Kidney (tissue), 14 donors: ENCODE measurements around the gene ZNF622. TPM values are rescaled to one million over a fixed set of nuclear protein-coding genes. Genes with fewer than 3 reads are reported as not detected.

Experiments used
- DNase-seq, 5 donors: peaks; one replicate each; pipeline ENCODE4 v3.0.0-alpha.2; 2013 to 2020
- FAIRE-seq: peaks from 2 replicates; lab custom pipeline; 2012; peaks lifted over from hg19 to GRCh38; lab: Jason Lieb, UNC
- H3K27ac ChIP-seq, 2 donors: one replicate each; pipeline ENCODE4 v1.7.0; 2013; ENCODE audit warnings: low read depth in 2 of 2, low read length in 2 of 2, inconsistent platforms in 1 of 2
- H3K27me3 ChIP-seq: one replicate; pipeline ENCODE4 v1.7.1; 2013; ENCODE audit warnings: low read length, inconsistent platforms; ENCODE audit not compliant: control insufficient read depth, insufficient read depth
- H3K36me3 ChIP-seq, 3 donors: one replicate each; pipeline versions ENCODE4 v1.7.0 to v1.7.1; 2013; ENCODE audit warnings: low read length in 3 of 3, control low read depth in 1 of 3, inconsistent platforms in 1 of 3; ENCODE audit not compliant: insufficient read depth in 3 of 3, control insufficient read depth in 2 of 3
- H3K4me1 ChIP-seq, 3 donors: one replicate each; pipeline versions ENCODE4 v1.7.0 to v1.7.1; 2013; ENCODE audit warnings: low read length in 3 of 3, inconsistent platforms in 1 of 3, low read depth in 1 of 3; ENCODE audit not compliant: control insufficient read depth in 2 of 3, insufficient read depth in 2 of 3
- H3K4me3 ChIP-seq, 3 donors: one replicate each; pipeline versions ENCODE4 v1.7.0 to v1.8.1; 2013; ENCODE audit warnings: low read length in 3 of 3, control low read depth in 1 of 3, inconsistent platforms in 1 of 3
- H3K9ac ChIP-seq, 3 donors: one replicate each; pipeline versions ENCODE4 v1.7.0 to v1.7.1; 2013; ENCODE audit warnings: low read length in 3 of 3, control low read depth in 1 of 3, inconsistent platforms in 1 of 3
- H3K9me3 ChIP-seq, 3 donors: one replicate each; pipeline versions ENCODE4 v1.7.0 to v1.7.1; 2013; ENCODE audit warnings: low read length in 3 of 3, control low read depth in 1 of 3, inconsistent platforms in 1 of 3; ENCODE audit not compliant: control insufficient read depth in 2 of 3, insufficient read depth in 1 of 3
- CTCF ChIP-seq: IDR thresholded peaks from 3 replicates; pipeline ENCODE4 v1.5.1; 2012; ENCODE audit warnings: mild to moderate bottlenecking, moderate library complexity, borderline replicate concordance; ENCODE audit not compliant: insufficient read depth; ENCODE audit errors: extremely low read depth
- intact Hi-C: fragments of 100-400 bp; cut with DNase I; formaldehyde crosslinking; loops from one replicate; pipeline ENCODE4 v1.11.1; 2022
- polyA plus RNA-seq: library from polyadenylated mRNA; stranded (reverse); fragments of 350-450 nt; fragmentation: Illumina TruSeq; extraction: RNeasy Lipid Tissue Mini Kit (QIAGEN cat#74804); gene quantifications from one replicate; pipeline ENCODE4 v1.2.3, GENCODE V29; 2014; ENCODE audit warnings: low read depth, low replicate concordance; ENCODE audit not compliant: insufficient read depth
- total RNA-seq: library from RNA; stranded (reverse); fragmentation: NEBNext Ultra II Directional; extraction: Animal tissue kit (Norgen Biotek cat#: 25700); gene quantifications from one replicate; pipeline ENCODE4 v1.2.1, GENCODE V29; 2021
- donor health status: control.
- donor health status: control.
- donor health status: control.
- donor health status: control.
- donor health status: control.
- donor health status: DM: yes; HTN: yes; CAD: no.
- donor health status: Normal renal cell carcinoma (clear cell type).

Gene ZNF622
- total and polyA plus RNA-seq, 2 donors from 2014 or later: 26.0 to 30.2 TPM

- H3K4me3 ChIP-seq: no peak overlapping the region
- H3K27ac ChIP-seq: no peak overlapping the region
- H3K9me3 ChIP-seq: no peaks in the 10 kb centered on the region
- H3K9ac ChIP-seq: no peak overlapping the region
- intact Hi-C loops: no loop called here
- H3K4me1 ChIP-seq: peaks cover 0 to 13% (median 0%) of the 10 kb centered on the region in 3 donors
- H3K36me3 ChIP-seq: peaks cover 0 to 4% (median 4%) of the 10 kb centered on the region in 3 donors
- DNase-seq: no peak
- no peak for FAIRE-seq
- no peaks in the 10 kb centered on the region for H3K27me3 ChIP-seq
- no peak for TF ChIP-seq CTCF
Observed at GRCh38 chr5:16483361-16483760, 17.8 kb upstream of the ZNF622 start.

DNA sequence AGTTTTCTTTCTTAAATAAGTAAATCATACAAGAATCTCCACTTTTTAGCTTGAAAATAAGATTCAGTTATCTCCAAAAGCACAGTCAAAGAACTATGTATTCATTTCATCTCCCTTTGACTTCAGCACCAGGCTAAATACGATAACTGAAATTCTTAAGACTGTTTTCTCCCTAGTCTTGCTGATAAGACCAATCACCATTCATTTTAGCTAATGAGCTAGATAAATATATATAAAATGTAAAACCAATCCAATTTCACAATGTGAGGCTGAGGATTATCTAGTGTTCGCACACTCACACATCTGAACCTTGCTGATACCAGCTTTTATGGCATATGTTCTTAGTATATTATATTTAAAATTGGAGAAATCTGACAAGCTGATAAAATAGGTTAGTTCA, 17.3 kb upstream of the ZNF622 start:
- no peak overlapping the region for H3K4me3 ChIP-seq
- peaks cover 0 to 8% (median 0%) of the 10 kb centered on the region in 3 donors for H3K4me1 ChIP-seq
- peaks cover 0 to 4% (median 4%) of the 10 kb centered on the region in 3 donors for H3K36me3 ChIP-seq
- H3K9ac ChIP-seq: no peak overlapping the region
- no peak for TF ChIP-seq CTCF
- no peak overlapping the region for H3K27ac ChIP-seq
- H3K9me3 ChIP-seq: no peaks in the 10 kb centered on the region
- intact Hi-C loops: no loop called here
- no peak for FAIRE-seq
- no peak for DNase-seq
- H3K27me3 ChIP-seq: no peaks in the 10 kb centered on the region

- no peak for DNase-seq
- no peak overlapping the region for H3K9ac ChIP-seq
- no peak for TF ChIP-seq CTCF
- H3K9me3 ChIP-seq: no peaks in the 10 kb centered on the region
- no peaks in the 10 kb centered on the region for H3K27me3 ChIP-seq
- no peak overlapping the region for H3K27ac ChIP-seq
- intact Hi-C loops: no loop called here
- no peaks in the 10 kb centered on the region for H3K4me1 ChIP-seq
- peaks cover 0 to 15% (median 6%) of the 10 kb centered on the region in 3 donors for H3K36me3 ChIP-seq
- H3K4me3 ChIP-seq: no peak overlapping the region
- no peak for FAIRE-seq
Observed at GRCh38 chr5:16480821-16481538, 15.4 kb upstream of the ZNF622 start.
